Heart right ventricle (tissue), 16 donors: Measurements from ENCODE around the gene TFG. TPM values are rescaled to one million over a fixed set of nuclear protein-coding genes. Genes with fewer than 3 reads are reported as not detected.
A peak's percentile ranks its signal among the peaks of the same experiment; 100 is the strongest.
"Not testable (repeated sequence)": the region's sequence is repeated elsewhere in the genome, so short reads cannot be mapped to it uniquely, and the experiment has no call there.

ENCODE experiments used
- ATAC-seq, 8 donors: fragments of 200-7000 bp; cut with Tn5 transposase; one replicate each; pipeline ENCODE4 v1.9.1; 2020; ENCODE audit warnings: mild to moderate bottlenecking in 8 of 8, moderate library complexity in 8 of 8, moderate number of reproducible peaks in 1 of 8
- DNase-seq, 2 donors: peaks; one replicate each; pipeline ENCODE4 v3.0.0-alpha.2; 2020
- H3K27ac ChIP-seq, 10 donors: fragments of 200-600 bp; sonication (generic) in 2 of 10; one replicate each; pipeline versions ENCODE4 v1.5.0 to v1.8.0; 2020 to 2022; ENCODE audit warnings: mild to moderate bottlenecking in 3 of 10
- H3K27me3 ChIP-seq, 7 donors: fragments of 200-600 bp; one replicate each; pipeline ENCODE4 v1.8.0; 2021 to 2022; ENCODE audit warnings: mild to moderate bottlenecking in 2 of 7
- H3K36me3 ChIP-seq, 9 donors: fragments of 200-600 bp; sonication (generic) in 1 of 9; one replicate each; pipeline versions ENCODE4 v1.5.0 to v1.8.0; 2020 to 2022; ENCODE audit warnings: mild to moderate bottlenecking in 2 of 9
- H3K4me1 ChIP-seq, 9 donors: fragments of 200-600 bp; sonication (generic) in 1 of 9; one replicate each; pipeline versions ENCODE4 v1.5.0 to v1.8.0; 2020 to 2022; ENCODE audit warnings: mild to moderate bottlenecking in 4 of 9
- H3K4me3 ChIP-seq, 10 donors: fragments of 200-600 bp; sonication (generic) in 2 of 10; one replicate each; pipeline versions ENCODE4 v1.5.0 to v1.8.0; 2020 to 2022; ENCODE audit warnings: mild to moderate bottlenecking in 7 of 10, moderate library complexity in 2 of 10
- H3K9me3 ChIP-seq, 11 donors: fragments of 200-600 bp in 10 of 11; sonication (generic) in 2 of 11; one replicate each; pipeline versions ENCODE4 v1.5.0 to v1.8.0; 2013 to 2022; ENCODE audit warnings: mild to moderate bottlenecking in 2 of 11, control low read depth in 1 of 11, moderate library complexity in 1 of 11
- WGBS, 2 donors: extraction: QIAGEN DNeasy Blood & Tissue Kit; methylation state at CpG; one replicate each; pipeline ENCODE4 v1.1.7; 2013; ENCODE audit warnings: inconsistent platforms in 1 of 2; 5-methylcytosine and 5-hydroxymethylcytosine counted together
- intact Hi-C, 10 donors: fragments of 100-400 bp; cut with DNase I; formaldehyde crosslinking; loops; one replicate each; pipeline versions ENCODE4 v1.11.1 to v1.14.2; 2022
- long read RNA-seq, 3 donors: library from polyadenylated mRNA; unstranded; transcript quantifications; one replicate each; pipeline ENCODE4 v2.0.0, GENCODE V29; 2020 to 2021
- polyA plus RNA-seq, 2 donors: library from polyadenylated mRNA; stranded (reverse); fragments of 200-250 nt; gene quantifications; one replicate each; pipeline ENCODE4 v1.2.3, GENCODE V29; 2013
- total RNA-seq, 10 donors: library from RNA; stranded (reverse); fragmentation: NEBNext Ultra II Directional in 3 of 10; extraction: Animal tissue kit (Norgen Biotek cat#: 25700) in 3 of 10; gene quantifications; one replicate each; pipeline versions ENCODE4 v1.2.1 to v1.2.4, GENCODE V29; 2021 to 2023
- TF ChIP-seq, protein P1 (sequence below), 9 donors: fragments of 200-600 bp; sonication (generic) in 2 of 9; IDR thresholded peaks; one replicate each; pipeline versions ENCODE4 v1.5.0 to v1.8.0; 2021 to 2022; ENCODE audit warnings: antibody characterized with exemption in 9 of 9, mild to moderate bottlenecking in 5 of 9, moderate library complexity in 1 of 9
- donor health status: Arrhythmogenic right ventricular cardiomyopathy.
- donor health status: ischemic (EF 13 %, LVEDD 7.1; RV severe dilation, severe dysfunction).
- donor health status: healthy with polysubstance abuse.
- donor health status: DM: no; HTN: yes; CAD: no.
- donor health status: DM: no; HTN: no; CAD: no.
- donor health status: ischemic (EF 25% LVEDD 6.9; RV normal size, moderate dysfunction).
- donor health status: ischemic (EF 25% LVEDD 5.7; RV mildly dilated, moderate dysfunction).
- donor health status: healthy.
- donor health status: DM: yes; HTN: yes; CAD: no.
- donor health status: Ischemic cardiomyopathy.
- donor health status: ischemic (EF 35%, LVEDD 5.7; RV mildly dilated, moderate dysfunction).
- donor health status: nonischemic (EF 11% LVEDD 7.7; RV severe dilation, severe dysfunction).
- donor health status: DM: yes; HTN: yes; CAD: no.
- donor health status: PGD.
- donor health status: ischemic (EF 29% LVEDD 5.4; RV normal size, mild dysfunction).
- donor health status: nonischemic (EF 23%, LVEDD 6.1; RV moderate dilation, normal function).

Gene TFG
- total RNA-seq, result 10 to 100 TPM; 78.4 to 98.4 (median 92.4) TPM
- 10 to 100 TPM; 44.6 to 94.0 TPM for polyA plus RNA-seq
- long read RNA-seq, donor 1, transcript TFG-201 (8 exons, 1,978 nt), result major isoform, 88 of 138 reads
- long read RNA-seq, donor 1, transcript TFG-204 (8 exons, 1,783 nt), result minor isoform, 23 of 138 reads
- long read RNA-seq, donor 1, partial matches to known transcripts, result 1 of 138 reads
- long read RNA-seq, donor 1, other reads (novel, unspliced or antisense), result 22 of 138 reads
- long read RNA-seq, donor 2, transcript TFG-208 (8 exons, 1,696 nt), result minor isoform, 5 of 198 reads
- long read RNA-seq, donor 2, transcript TFG-201 (8 exons, 1,978 nt), result major isoform, 114 of 198 reads
- long read RNA-seq, donor 2, transcript TFG-204 (8 exons, 1,783 nt), result minor isoform, 47 of 198 reads
- long read RNA-seq, donor 2, transcript TFG-202 (8 exons, 1,716 nt), result minor isoform, 5 of 198 reads
- long read RNA-seq, donor 2, partial matches to known transcripts, result 3 of 198 reads
- long read RNA-seq, donor 2, other reads (novel, unspliced or antisense), result 23 of 198 reads
- long read RNA-seq, donor 3, transcript TFG-201 (8 exons, 1,978 nt), result major isoform, 311 of 424 reads
- long read RNA-seq, donor 3, transcript TFG-208 (8 exons, 1,696 nt), result minor isoform, 9 of 424 reads
- long read RNA-seq, donor 3, transcript TFG-204 (8 exons, 1,783 nt), result minor isoform, 73 of 424 reads
- long read RNA-seq, donor 3, partial matches to known transcripts, result 14 of 424 reads
- long read RNA-seq, donor 3, other reads (novel, unspliced or antisense), result 13 of 424 reads

DNA sequence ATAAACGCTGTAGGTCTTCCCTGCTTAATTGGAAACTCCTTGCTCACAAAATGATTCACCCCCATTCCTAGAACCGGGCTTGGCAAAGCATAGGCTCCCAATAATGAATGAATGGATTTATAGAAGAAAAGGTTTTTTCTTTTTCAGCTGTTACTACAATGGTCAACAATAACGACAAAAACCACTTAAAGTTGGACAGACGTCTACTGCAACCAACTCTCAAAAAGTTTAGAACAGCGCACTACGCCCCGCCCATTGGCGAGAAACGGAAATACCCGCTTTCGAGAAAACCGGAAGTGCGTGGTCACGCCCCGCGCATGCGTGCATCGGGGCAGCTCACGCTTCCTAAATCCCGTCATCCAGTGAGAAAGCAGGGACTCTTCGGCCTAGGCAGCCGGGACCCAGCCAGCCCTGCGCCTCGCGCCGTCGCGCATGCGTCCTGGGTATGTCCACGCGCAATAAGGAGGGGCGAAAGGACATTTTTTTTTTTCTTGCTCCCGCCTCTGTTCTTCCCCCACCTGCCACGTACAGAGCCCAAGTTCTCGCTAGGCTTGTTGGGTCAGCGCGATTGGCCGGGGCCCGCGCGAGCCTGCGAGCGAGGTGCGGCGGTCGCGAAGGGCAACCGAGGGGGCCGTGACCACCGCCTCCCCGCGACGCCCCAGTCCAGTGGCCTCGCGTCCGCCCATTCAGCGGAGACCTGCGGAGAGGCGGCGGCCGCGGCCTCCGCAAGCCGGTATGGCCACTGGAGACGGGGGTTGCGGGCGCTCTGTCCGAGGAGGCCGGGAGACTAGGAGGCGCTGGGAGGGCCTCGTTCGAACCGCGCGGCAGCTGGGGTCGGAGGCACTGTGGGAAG lies at the start of gene TFG:
Gene TFG (plus strand): TSS at position 506 of the 853 bp plus-strand sequence. CDS start 4,192 bp downstream, outside the sequence.
- Histone ChIP-seq H3K4me3 (peak within 1 kb of the TSS; percentile 69 to 86 (median 80)), H3K27ac (peak within 1 kb of the TSS; percentile 76 to 98 (median 95)), H3K27me3 (peaks cover 0 to 15% (median 8%) of the 10 kb centered on the region in 7 donors), H3K36me3 (peaks cover 0 to 19% (median under 1%) of the 10 kb centered on the region in 9 donors), H3K4me1 (peaks cover 3 to 44% (median 34%) of the 10 kb centered on the region in 9 donors), H3K9me3 (no peaks in the 10 kb centered on the region)
- DNase-seq, result peak; percentile 98 to 99
- intact Hi-C loops, result no loop called here
- WGBS, 2 donors, result 1% methylated on average over 70 to 76 of the region's 76 CpGs
- TF ChIP-seq, protein P1, sequence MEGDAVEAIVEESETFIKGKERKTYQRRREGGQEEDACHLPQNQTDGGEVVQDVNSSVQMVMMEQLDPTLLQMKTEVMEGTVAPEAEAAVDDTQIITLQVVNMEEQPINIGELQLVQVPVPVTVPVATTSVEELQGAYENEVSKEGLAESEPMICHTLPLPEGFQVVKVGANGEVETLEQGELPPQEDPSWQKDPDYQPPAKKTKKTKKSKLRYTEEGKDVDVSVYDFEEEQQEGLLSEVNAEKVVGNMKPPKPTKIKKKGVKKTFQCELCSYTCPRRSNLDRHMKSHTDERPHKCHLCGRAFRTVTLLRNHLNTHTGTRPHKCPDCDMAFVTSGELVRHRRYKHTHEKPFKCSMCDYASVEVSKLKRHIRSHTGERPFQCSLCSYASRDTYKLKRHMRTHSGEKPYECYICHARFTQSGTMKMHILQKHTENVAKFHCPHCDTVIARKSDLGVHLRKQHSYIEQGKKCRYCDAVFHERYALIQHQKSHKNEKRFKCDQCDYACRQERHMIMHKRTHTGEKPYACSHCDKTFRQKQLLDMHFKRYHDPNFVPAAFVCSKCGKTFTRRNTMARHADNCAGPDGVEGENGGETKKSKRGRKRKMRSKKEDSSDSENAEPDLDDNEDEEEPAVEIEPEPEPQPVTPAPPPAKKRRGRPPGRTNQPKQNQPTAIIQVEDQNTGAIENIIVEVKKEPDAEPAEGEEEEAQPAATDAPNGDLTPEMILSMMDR (IDR thresholded peaks at IDR 0.05), result no peak
- peak; percentile 98 to 100 (median 99) for ATAC-seq

DNA sequence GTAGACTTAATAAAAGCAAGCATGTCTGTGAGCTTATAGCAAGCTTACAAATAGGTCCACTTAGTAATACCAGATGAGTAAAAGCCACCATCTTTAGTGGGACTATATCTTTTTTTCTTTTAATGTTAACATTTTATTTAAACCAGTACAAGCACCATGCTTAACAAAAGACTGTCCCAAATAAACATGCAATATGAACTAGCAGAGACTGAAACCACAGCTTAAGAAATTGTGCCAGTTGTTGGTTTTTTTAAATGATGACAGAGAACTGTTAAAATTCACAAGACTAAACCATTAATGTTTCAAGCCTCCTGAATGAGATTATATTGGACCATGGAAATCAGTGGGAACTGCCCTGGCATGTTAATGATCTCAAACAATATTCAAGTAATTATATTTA lies 48.0 kb upstream of the TFG start:
- H3K27me3 ChIP-seq, H3K4me1 ChIP-seq, H3K9me3 ChIP-seq, H3K4me3 ChIP-seq, ATAC-seq, H3K27ac ChIP-seq, DNase-seq, intact Hi-C loops, H3K36me3 ChIP-seq: not testable (repeated sequence)

DNA sequence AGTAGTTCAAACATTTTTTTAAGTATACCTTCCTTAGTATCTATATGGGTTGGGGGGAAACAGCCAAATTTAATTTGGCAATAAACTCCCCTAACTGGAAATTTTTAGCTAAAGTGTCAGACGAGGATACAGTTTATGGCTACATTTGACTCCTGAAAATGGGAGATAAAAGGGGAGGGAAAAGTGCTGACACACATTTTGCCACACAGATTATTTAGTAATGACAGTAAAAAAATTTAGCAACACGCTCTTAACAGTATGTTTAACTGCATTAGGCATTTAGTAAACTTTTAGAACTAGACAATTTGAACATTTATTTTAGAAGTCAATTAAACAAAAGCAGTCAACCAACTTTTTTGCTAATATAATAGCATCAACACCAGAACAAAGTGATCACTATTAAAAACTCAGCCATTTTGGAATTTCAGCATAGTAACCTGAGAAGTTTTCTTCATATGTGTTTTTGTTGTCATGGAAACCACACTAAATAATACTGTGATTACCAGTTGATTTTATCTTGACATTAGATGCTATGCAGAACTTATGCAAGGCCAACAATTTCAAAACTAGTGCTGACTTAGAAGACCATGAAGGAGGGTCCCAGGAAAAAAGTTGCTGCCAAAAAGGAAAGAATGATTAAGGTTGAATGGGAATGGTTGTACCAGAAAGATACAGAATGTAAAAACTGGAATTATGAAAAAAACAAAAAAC lies 47.0 kb upstream of the TFG start:
- no peaks in the 10 kb centered on the region for H3K36me3 ChIP-seq
- H3K27ac ChIP-seq, result no peak overlapping the region
- ATAC-seq, result no peak
- H3K9me3 ChIP-seq, result peaks cover 0 to 3% (median 0%) of the 10 kb centered on the region in 11 donors
- H3K4me3 ChIP-seq, result no peak overlapping the region
- no peaks in the 10 kb centered on the region for H3K27me3 ChIP-seq
- WGBS, 2 donors, result 51% methylated on average over 2 of the region's 2 CpGs
- TF ChIP-seq, protein P1 (IDR thresholded peaks at IDR 0.05), result no peak
- intact Hi-C loops, result no loop called here
- DNase-seq, result no peak
- peaks cover 0 to 3% (median 0%) of the 10 kb centered on the region in 9 donors for H3K4me1 ChIP-seq

DNA sequence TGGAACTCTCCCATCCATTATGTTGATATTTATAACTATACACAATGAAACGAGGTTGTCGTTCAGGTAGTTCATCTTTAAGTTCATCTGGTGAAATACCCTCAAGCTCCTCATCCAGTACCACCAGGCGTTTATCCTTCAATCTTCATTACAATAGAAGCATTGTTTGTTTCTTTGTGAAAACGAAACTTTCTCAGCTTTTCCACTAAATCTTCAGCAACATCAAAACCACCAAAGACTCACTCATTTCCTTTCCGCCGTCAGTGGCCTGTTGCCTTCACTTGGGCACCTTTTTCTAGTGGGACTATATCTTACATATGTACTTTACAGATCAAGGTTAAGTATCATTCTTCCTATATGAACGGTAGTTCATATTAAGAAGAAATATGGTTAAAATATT lies 44.1 kb upstream of the TFG start:
- DNase-seq (no peak), ATAC-seq (no peak)
- WGBS, 2 donors, result 65 to 67% methylated on average over 7 of the region's 7 CpGs
- intact Hi-C loops, result no loop called here
- Histone ChIP-seq H3K4me1 (peaks cover 0 to 3% (median 0%) of the 10 kb centered on the region in 9 donors), H3K36me3 (no peaks in the 10 kb centered on the region), H3K27me3 (no peaks in the 10 kb centered on the region), H3K27ac (no peak overlapping the region), H3K4me3 (no peak overlapping the region), H3K9me3 (peaks cover 0 to 13% (median 3%) of the 10 kb centered on the region in 11 donors)
- TF ChIP-seq, protein P1 (IDR thresholded peaks at IDR 0.05), result no peak

- 59 to 62% methylated on average over 4 to 5 of the region's 6 CpGs for WGBS, 2 donors
- ATAC-seq, H3K4me3 ChIP-seq, H3K27me3 ChIP-seq, H3K4me1 ChIP-seq, DNase-seq, H3K36me3 ChIP-seq, intact Hi-C loops, H3K27ac ChIP-seq: not testable (repeated sequence)
- H3K9me3 ChIP-seq, result peaks cover 0 to 26% (median 3%) of the 10 kb centered on the region in 11 donors
Observed at GRCh38 chr3:100666699-100667098, 42.6 kb upstream of the TFG start.

GRCh38 chr3:100667316-100667715 lies 42.0 kb upstream of the TFG start:
- WGBS, 2 donors, result 89 to 93% methylated on average over 1 of the region's 1 CpG
- H3K4me3 ChIP-seq, intact Hi-C loops, H3K27me3 ChIP-seq, H3K27ac ChIP-seq, DNase-seq, H3K4me1 ChIP-seq, ATAC-seq, H3K36me3 ChIP-seq: not testable (repeated sequence)
- H3K9me3 ChIP-seq, result peaks cover 0 to 28% (median 3%) of the 10 kb centered on the region in 11 donors

GRCh38 chr3:100670995-100671394 lies 38.3 kb upstream of the TFG start:
- H3K4me3 ChIP-seq, H3K27ac ChIP-seq, DNase-seq, H3K36me3 ChIP-seq, ATAC-seq, intact Hi-C loops, H3K27me3 ChIP-seq, H3K4me1 ChIP-seq: not testable (repeated sequence)
- peaks cover 0 to 30% (median 3%) of the 10 kb centered on the region in 11 donors for H3K9me3 ChIP-seq
- WGBS, 2 donors, result 88 to 98% methylated on average over 2 of the region's 2 CpGs
